Fibroblast of skin of abdomen (primary cell): ENCODE results near the gene C19orf12.
"Not testable (repeated sequence)": the region's sequence is repeated elsewhere in the genome, so short reads cannot be mapped to it uniquely, and the experiment has no call there.

Experiments
- DNase-seq: peaks from one replicate; pipeline ENCODE4 v3.0.0-alpha.2; 2013

C19orf12 gene

GRCh38 chr19:29727906-29728305 lies 12.8 kb upstream of the C19orf12 start:
- DNase-seq, result no peak

GRCh38 chr19:29724746-29725145 lies 9.7 kb upstream of the C19orf12 start:
- DNase-seq, result no peak

GRCh38 chr19:29724102-29724641 lies 9.1 kb upstream of the C19orf12 start:
- DNase-seq, result peak; percentile 25

- no peak for DNase-seq
Measured at GRCh38 chr19:29717051-29717450, 2.0 kb upstream of the C19orf12 start.

GRCh38 chr19:29715701-29716581 lies 880 bp upstream of the C19orf12 start:
- DNase-seq, result no peak

- DNase-seq, result no peak
Measured at GRCh38 chr19:29714371-29714952, 599 bp downstream of the C19orf12 start.

GRCh38 chr19:29712744-29713516 lies 2.1 kb downstream of the C19orf12 start:
- DNase-seq, result no peak

GRCh38 chr19:29711584-29712132 lies 3.4 kb downstream of the C19orf12 start:
- no peak for DNase-seq

- DNase-seq, result not testable (repeated sequence)
Measured at GRCh38 chr19:29709440-29709798, 5.6 kb downstream of the C19orf12 start.

- DNase-seq, result no peak
Measured at GRCh38 chr19:29708554-29709439, 6.3 kb downstream of the C19orf12 start.

- DNase-seq, result no peak
Measured at GRCh38 chr19:29706635-29707034, 8.4 kb downstream of the C19orf12 start.

- DNase-seq, result no peak
Measured at GRCh38 chr19:29705706-29706105, 9.4 kb downstream of the C19orf12 start.

GRCh38 chr19:29704562-29705558 lies 10.2 kb downstream of the C19orf12 start:
- DNase-seq, result no peak

GRCh38 chr19:29702963-29703320 lies 12.1 kb downstream of the C19orf12 start:
- no peak for DNase-seq

- DNase-seq, result no peak
Measured at GRCh38 chr19:29702161-29702962, 12.7 kb downstream of the C19orf12 start.

GRCh38 chr19:29700498-29700897 lies 14.6 kb downstream of the C19orf12 start:
- DNase-seq, result no peak

- no peak for DNase-seq
Measured at GRCh38 chr19:29699861-29700260, 15.2 kb downstream of the C19orf12 start.

GRCh38 chr19:29697523-29698261 lies 17.4 kb downstream of the C19orf12 start:
- no peak for DNase-seq

GRCh38 chr19:29696565-29696846 lies 18.6 kb downstream of the C19orf12 start:
- DNase-seq, result no peak
